HG03066 (cell line): ENCODE data around the gene IRF3.
"Not testable (repeated sequence)": the region's sequence is repeated elsewhere in the genome, so short reads cannot be mapped to it uniquely, and the experiment has no call there.

Experiments used
- ATAC-seq: cut with Tn5 transposase; IDR thresholded peaks from one replicate; pipeline ENCODE4 v1.9.1; 2021; ENCODE audit warnings: low read depth; ENCODE audit not compliant: unreplicated experiment

The IRF3 gene

DNA sequence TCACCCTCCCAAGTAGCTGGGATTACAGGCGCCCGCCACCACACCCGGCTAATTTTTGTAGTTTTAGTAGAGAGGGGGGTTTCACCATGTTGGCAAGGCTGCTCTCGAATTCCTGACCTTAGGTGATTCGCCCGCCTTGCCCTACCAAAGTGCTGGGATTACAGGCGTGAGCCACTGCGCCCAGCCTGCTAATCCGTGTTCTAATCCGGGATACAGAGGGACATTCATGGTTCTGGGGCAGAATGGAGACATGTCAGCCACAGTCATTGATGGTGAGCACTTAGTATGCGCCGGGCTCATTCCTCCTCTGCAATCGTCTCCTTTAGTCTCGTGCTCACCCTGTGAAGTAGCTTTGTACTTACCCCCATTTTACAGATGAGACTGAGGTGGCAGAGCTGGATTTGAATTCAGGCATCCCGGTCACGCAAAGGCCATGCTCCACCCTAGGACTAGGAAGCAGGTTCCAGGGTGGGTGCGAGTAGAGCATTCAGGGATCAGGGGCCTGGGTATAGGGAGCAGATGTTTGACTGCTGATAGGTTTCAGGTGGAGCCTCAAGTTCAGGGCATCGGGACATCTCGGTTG, 34.0 kb downstream of the IRF3 start:
- no peak for ATAC-seq

DNA sequence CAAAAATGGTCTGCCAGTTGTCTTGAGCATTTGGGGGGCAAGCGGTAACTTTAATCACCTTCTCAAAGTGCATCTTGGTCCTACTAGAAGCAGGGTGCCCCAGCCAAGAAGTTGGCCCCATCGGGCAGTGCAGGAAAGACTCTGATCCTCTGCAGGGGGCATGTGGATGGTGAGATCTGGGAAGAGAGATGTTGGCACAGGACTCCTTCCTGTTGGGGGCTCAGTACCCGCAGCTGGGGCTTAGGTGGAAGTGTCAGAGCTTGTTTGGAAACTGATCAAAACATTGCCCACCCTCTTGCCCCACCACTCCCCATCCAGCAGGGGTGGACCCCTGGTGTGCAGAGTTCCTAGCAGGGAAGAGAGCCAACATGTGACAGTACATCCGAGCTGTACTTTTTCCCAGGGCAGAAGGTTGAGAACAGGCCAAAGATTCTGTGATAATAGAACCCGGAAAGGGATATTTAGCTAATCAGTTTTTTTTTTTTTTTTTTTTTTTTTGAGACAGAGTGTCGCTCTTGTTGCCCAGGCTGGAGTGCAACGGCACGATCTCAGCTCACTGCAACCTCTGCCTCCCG, 34.6 kb downstream of the IRF3 start:
- ATAC-seq: no peak

GRCh38 chr19:49629659-49630058, 36.0 kb downstream of the IRF3 start:
- no peak for ATAC-seq

DNA sequence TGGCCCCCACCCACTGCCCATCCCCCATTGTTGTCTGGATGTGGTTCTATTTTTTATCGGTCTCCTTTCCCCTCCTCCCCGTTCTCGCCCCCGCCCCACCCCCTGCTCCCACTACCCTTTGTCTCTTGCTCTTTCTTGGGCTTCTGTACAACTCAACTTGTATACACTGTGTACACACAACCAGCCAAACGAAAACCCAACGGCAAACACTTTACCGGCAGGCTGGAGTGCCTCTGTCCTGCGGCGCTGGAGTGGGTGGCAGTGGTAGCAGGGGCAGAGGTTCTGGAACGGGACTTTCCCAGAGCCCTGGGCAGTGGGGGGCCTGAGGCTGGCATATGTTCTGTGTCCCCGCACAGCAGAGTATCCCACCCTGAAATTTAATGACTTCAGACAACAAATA, 39.4 kb downstream of the IRF3 start:
- ATAC-seq: no peak

DNA sequence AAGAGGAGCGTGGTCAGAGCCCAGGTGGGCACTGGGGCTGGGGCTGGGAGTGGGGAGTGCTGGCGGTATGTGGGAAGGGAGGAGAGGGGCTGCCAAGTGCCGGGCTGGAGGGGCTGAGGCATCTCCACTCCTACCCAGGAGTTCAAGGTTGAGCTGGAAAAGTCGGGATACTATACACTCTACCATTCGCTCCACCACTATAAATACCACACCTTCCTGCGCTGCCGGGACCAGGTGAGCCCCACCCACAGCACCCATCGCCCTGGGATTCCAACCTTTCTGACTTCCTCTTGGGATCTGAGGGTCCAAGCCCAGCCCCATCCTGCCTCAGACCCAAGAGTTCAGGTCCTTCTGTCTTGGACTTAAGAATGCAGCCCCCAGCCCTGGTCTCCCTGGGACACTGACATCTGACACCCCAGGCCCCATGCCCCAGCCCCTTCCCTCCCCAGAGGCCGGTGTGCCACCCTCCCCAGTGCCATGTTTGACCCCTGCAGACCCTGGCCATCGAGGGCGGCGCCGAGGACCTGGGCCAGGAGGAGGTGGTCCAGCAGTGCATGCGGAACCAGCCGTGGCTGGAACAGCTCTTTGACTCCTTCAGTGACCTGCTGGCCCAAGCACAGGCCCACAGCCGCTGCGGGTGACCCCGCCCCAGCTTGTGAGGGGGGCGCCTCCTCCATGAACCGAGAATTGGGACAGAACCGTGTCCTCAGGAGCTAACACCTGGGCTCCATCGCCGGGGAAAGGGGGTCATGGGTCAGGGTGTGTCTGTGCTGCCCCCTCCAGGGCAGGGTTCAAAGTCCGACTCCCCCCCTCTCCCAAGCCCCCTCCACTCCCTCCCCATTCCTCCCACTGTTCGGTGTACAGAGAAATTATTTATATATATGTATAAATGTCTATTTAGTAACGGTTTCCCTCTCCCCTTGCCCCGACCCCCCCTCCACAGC, 40.4 kb downstream of the IRF3 start:
- ATAC-seq: no peak

GRCh38 chr19:49617860-49618259, 47.8 kb downstream of the IRF3 start:
- ATAC-seq: not testable (repeated sequence)

DNA sequence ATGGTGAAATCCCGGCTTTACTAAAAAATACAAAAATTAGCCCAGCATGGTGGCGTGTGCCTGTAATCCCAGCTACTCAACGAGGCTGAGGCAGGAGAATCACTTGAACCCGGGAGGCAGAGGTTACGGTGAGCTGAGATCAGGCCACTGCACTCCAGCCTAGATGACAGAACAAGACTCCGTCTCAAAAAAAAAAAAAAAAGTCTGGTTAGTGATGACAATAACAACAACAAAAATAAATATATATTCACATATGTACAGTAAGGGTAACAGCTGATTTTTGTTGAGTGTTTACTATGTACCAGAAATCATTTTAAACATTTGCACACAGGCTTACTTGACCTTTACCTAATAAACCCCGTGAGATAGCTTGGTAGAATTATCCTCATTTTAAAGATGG, 48.7 kb downstream of the IRF3 start:
- no peak for ATAC-seq

GRCh38 chr19:49616532-49616931, 49.1 kb downstream of the IRF3 start:
- no peak for ATAC-seq

GRCh38 chr19:49615861-49616260, 49.8 kb downstream of the IRF3 start:
- ATAC-seq: no peak

DNA sequence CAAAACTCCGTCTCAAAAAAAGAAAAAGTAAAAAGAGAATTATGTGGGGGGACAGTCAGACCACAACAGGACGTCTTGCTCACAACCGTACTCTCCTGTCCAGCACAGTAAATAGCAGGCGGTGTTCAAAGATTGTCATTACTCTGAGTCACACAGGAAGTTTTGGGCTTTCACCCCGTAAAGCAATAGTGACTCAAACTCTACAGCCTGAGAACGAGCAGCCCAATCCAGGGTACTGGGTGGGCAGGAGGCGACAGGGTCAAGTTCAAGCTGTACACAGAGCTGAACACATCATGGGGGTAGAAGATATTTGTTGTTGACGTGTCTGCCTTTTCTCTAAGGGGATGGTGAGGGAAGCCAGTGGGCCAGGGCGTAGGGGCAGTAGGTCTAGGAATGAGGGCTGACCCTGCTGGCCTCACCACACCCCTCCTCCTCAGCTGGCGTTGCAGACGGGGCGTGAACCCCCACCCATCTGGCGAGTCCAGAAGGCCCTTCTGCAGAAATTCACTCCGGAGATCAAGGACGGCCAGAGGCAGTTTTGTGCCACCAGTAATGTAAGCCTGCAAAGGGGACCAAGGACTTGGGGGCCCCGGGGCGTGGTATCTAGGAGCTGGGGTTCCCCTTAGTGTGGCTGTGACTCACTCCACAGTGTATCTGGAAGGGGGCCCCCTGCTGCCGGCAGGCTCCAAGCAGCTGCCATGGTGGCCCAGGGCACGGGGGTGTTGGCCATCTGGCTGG, 51.4 kb downstream of the IRF3 start:
- ATAC-seq: no peak

GRCh38 chr19:49613374-49613773, 52.3 kb downstream of the IRF3 start:
- no peak for ATAC-seq
